HUES64 (cell line): Measurements from ENCODE around the gene NXT1.

ENCODE experiments used
- H3K27ac ChIP-seq: 2 replicates; pipeline ENCODE4 v1.7.0; 2013; ENCODE audit warnings: low read depth, low read length, inconsistent platforms
- H3K27me3 ChIP-seq: 2 replicates; pipeline ENCODE4 v1.6.1; 2013; ENCODE audit warnings: mild to moderate bottlenecking, low read length; ENCODE audit not compliant: insufficient read depth
- H3K36me3 ChIP-seq: 2 replicates; pipeline ENCODE4 v1.6.1; 2013; ENCODE audit warnings: mild to moderate bottlenecking, low read length; ENCODE audit not compliant: insufficient read depth
- H3K4me1 ChIP-seq: 2 replicates; pipeline ENCODE4 v1.6.1; 2013; ENCODE audit warnings: mild to moderate bottlenecking, low read length, moderate library complexity; ENCODE audit not compliant: insufficient read depth
- H3K4me3 ChIP-seq: 2 replicates; pipeline ENCODE4 v1.5.1; 2013; ENCODE audit warnings: mild to moderate bottlenecking, low read length, moderate library complexity
- H3K9ac ChIP-seq: 2 replicates; pipeline ENCODE4 v1.6.1; 2013; ENCODE audit warnings: mild to moderate bottlenecking, low read depth, low read length
- H3K9me3 ChIP-seq: 2 replicates; pipeline ENCODE4 v1.6.1; 2013; ENCODE audit warnings: low read depth, low read length; ENCODE audit not compliant: insufficient read depth
- WGBS: fragments of 150-250, 120-280 bp; methylation state at CpG from one replicate; pipeline ENCODE4 v1.1.7; 2013; ENCODE audit warnings: missing lambda C conversion rate; 5-methylcytosine and 5-hydroxymethylcytosine counted together

Gene NXT1

GRCh38 chr20:23331450-23332350, 18.9 kb upstream of the NXT1 start:
- no peaks in the 10 kb centered on the region for H3K4me1 ChIP-seq
- H3K9me3 ChIP-seq: no peaks in the 10 kb centered on the region
- 90% methylated on average over 8 of the region's 8 CpGs for WGBS
- no peaks in the 10 kb centered on the region for H3K27me3 ChIP-seq
- H3K27ac ChIP-seq: no peak overlapping the region
- H3K4me3 ChIP-seq: no peak overlapping the region
- no peak overlapping the region for H3K9ac ChIP-seq
- no peaks in the 10 kb centered on the region for H3K36me3 ChIP-seq

GRCh38 chr20:23332467-23332866, 18.1 kb upstream of the NXT1 start:
- peaks cover 5% of the 10 kb centered on the region; the same call in 1 of the 2 replicates for H3K4me1 ChIP-seq
- no peaks in the 10 kb centered on the region for H3K36me3 ChIP-seq
- no peak overlapping the region for H3K4me3 ChIP-seq
- H3K9ac ChIP-seq: no peak overlapping the region
- H3K27ac ChIP-seq: no peak overlapping the region
- no peaks in the 10 kb centered on the region for H3K9me3 ChIP-seq
- 78% methylated on average over 2 of the region's 2 CpGs for WGBS
- H3K27me3 ChIP-seq: no peaks in the 10 kb centered on the region

- Histone ChIP-seq H3K4me3 (no peak overlapping the region), H3K9ac (no peak overlapping the region), H3K27ac (no peak overlapping the region), H3K27me3 (no peaks in the 10 kb centered on the region), H3K36me3 (no peaks in the 10 kb centered on the region), H3K4me1 (peaks cover 8% of the 10 kb centered on the region; the same call in 1 of the 2 replicates), H3K9me3 (no peaks in the 10 kb centered on the region)
- 79% methylated on average over 3 of the region's 3 CpGs for WGBS
These were observed 16.5 kb upstream of the NXT1 start for GRCh38 chr20:23334111-23334510.

- WGBS: 97% methylated on average over 5 of the region's 5 CpGs
- H3K9ac ChIP-seq: no peak overlapping the region
- peaks cover 8% of the 10 kb centered on the region; the same call in 1 of the 2 replicates for H3K4me1 ChIP-seq
- no peaks in the 10 kb centered on the region for H3K36me3 ChIP-seq
- H3K9me3 ChIP-seq: no peaks in the 10 kb centered on the region
- H3K4me3 ChIP-seq: no peak overlapping the region
- H3K27ac ChIP-seq: no peak overlapping the region
- H3K27me3 ChIP-seq: no peaks in the 10 kb centered on the region
These were observed 15.1 kb upstream of the NXT1 start for GRCh38 chr20:23335521-23335920.

GRCh38 chr20:23336476-23336875, 14.1 kb upstream of the NXT1 start:
- no peaks in the 10 kb centered on the region for H3K27me3 ChIP-seq
- H3K9me3 ChIP-seq: no peaks in the 10 kb centered on the region
- WGBS: 93% methylated on average over 5 of the region's 5 CpGs
- no peak overlapping the region for H3K27ac ChIP-seq
- H3K9ac ChIP-seq: no peak overlapping the region
- no peak overlapping the region for H3K4me3 ChIP-seq
- peaks cover 8% of the 10 kb centered on the region; the same call in 1 of the 2 replicates for H3K4me1 ChIP-seq
- H3K36me3 ChIP-seq: no peaks in the 10 kb centered on the region

GRCh38 chr20:23337312-23337711, 13.3 kb upstream of the NXT1 start:
- H3K4me1 ChIP-seq: peaks cover 8% of the 10 kb centered on the region; the same call in 1 of the 2 replicates
- H3K9ac ChIP-seq: no peak overlapping the region
- no peak overlapping the region for H3K27ac ChIP-seq
- no peaks in the 10 kb centered on the region for H3K27me3 ChIP-seq
- H3K36me3 ChIP-seq: no peaks in the 10 kb centered on the region
- H3K4me3 ChIP-seq: no peak overlapping the region
- no peaks in the 10 kb centered on the region for H3K9me3 ChIP-seq

GRCh38 chr20:23339986-23340385, 10.6 kb upstream of the NXT1 start:
- no peak overlapping the region for H3K4me3 ChIP-seq
- no peaks in the 10 kb centered on the region for H3K27me3 ChIP-seq
- 88% methylated on average over 13 of the region's 13 CpGs for WGBS
- H3K27ac ChIP-seq: no peak overlapping the region
- no peaks in the 10 kb centered on the region for H3K9me3 ChIP-seq
- H3K36me3 ChIP-seq: no peaks in the 10 kb centered on the region
- no peak overlapping the region for H3K9ac ChIP-seq
- peaks cover 8% of the 10 kb centered on the region; the same call in 1 of the 2 replicates for H3K4me1 ChIP-seq

GRCh38 chr20:23340524-23340923, 10.1 kb upstream of the NXT1 start:
- H3K36me3 ChIP-seq: no peaks in the 10 kb centered on the region
- H3K9me3 ChIP-seq: no peaks in the 10 kb centered on the region
- H3K9ac ChIP-seq: no peak overlapping the region
- H3K27ac ChIP-seq: no peak overlapping the region
- 54% methylated on average over 9 of the region's 9 CpGs for WGBS
- peaks cover 8% of the 10 kb centered on the region; the same call in 1 of the 2 replicates for H3K4me1 ChIP-seq
- H3K4me3 ChIP-seq: no peak overlapping the region
- H3K27me3 ChIP-seq: no peaks in the 10 kb centered on the region

GRCh38 chr20:23341073-23341472, 9.5 kb upstream of the NXT1 start:
- Histone ChIP-seq H3K27me3 (no peaks in the 10 kb centered on the region), H3K9me3 (no peaks in the 10 kb centered on the region), H3K4me1 (peaks cover 8% of the 10 kb centered on the region; the same call in 1 of the 2 replicates), H3K4me3 (no peak overlapping the region), H3K36me3 (no peaks in the 10 kb centered on the region), H3K9ac (no peak overlapping the region), H3K27ac (no peak overlapping the region)
- WGBS: 61% methylated on average over 2 of the region's 2 CpGs

GRCh38 chr20:23343590-23343989, 7.0 kb upstream of the NXT1 start:
- Histone ChIP-seq H3K4me1 (peaks cover 4% of the 10 kb centered on the region), H3K4me3 (no peak overlapping the region), H3K27ac (no peak overlapping the region), H3K27me3 (no peaks in the 10 kb centered on the region), H3K9me3 (no peaks in the 10 kb centered on the region), H3K36me3 (no peaks in the 10 kb centered on the region), H3K9ac (no peak overlapping the region)
- WGBS: 100% methylated on average over 1 of the region's 1 CpG

- Histone ChIP-seq H3K4me3 (no peak overlapping the region), H3K36me3 (no peaks in the 10 kb centered on the region), H3K9me3 (no peaks in the 10 kb centered on the region), H3K27ac (no peak overlapping the region), H3K9ac (no peak overlapping the region), H3K4me1 (peaks cover 12% of the 10 kb centered on the region), H3K27me3 (no peaks in the 10 kb centered on the region)
- 88% methylated on average over 5 of the region's 5 CpGs for WGBS
These were observed 6.3 kb upstream of the NXT1 start for GRCh38 chr20:23344336-23344735.
